ENCODE measurements around the gene PSMA5. TPM values are rescaled to one million over a fixed set of nuclear protein-coding genes. Genes with fewer than 3 reads are reported as not detected.

Gene PSMA5
- total and polyA plus RNA-seq, 7 donors = 58.1 to 213 (median 99.6) TPM

DNA sequence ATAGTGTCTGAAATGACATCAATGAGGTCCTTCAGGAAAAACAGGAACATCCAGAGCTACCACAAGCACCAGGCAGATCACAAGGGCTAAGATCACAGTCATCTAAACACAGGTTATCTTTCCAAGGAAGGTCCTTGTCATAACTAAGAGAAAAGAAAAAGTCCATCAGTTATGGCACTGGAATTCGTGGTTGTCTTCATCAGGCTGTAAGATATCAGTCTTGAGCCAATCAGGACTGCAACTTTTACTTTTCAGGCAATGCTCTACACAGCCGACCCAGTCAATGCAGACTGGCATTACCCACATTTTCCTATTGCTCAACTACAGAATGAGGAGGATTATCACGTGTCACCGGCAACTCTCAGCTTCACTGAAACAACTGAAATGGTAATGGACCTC lies 54.9 kb downstream of the PSMA5 start:
- 18 to 28% (median 23%) methylated on average over 4 of the region's 4 CpGs for WGBS, 3 donors
- H3K36me3 ChIP-seq (ENCODE audit: insufficient read depth in 1 of 2, low read depth in 1 of 2) = peaks cover 0 to 16% of the 10 kb centered on the region in 2 donors
- intact Hi-C loops (cut with DNase I) = loop anchor here in 1 of 2 donors (2.0 kb wide), 1 partner anchor 21 kb away; no protein-coding TSS in a partner anchor

DNA sequence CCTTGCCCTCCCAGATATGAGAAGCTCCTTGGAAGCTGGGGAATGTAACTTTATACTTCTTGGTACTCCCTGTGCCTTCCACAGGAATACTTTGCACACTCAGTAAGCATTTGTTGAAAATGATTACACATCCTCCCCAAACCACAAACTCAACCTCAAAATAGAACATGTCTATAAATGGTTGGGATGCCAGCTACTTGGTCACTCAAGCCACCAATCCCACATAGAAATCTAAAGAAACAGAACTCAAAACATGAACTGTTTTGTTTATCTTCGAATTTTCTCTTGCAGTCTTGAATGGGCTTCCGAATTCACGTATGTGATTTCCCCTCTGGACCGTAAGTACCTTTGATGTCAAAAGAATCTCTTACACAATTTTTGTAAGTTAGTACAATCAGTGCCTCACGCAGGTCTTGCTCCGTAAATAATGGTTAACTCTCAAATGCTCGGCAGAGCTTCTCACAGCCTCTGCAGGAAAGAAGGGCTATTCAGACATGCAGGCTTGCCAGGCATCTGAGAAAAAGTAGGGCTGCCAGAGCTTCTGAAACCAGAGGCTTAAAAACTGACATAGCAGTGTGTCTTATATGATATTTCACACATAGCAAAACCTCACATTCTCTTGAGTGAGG lies 55.4 kb downstream of the PSMA5 start:
- DNase-seq (no peak), ATAC-seq (peak; percentile 83 to 91 (median 86))
- Histone ChIP-seq H3K4me3 (peak overlapping the region; percentile 57), H3K36me3 (ENCODE audit: insufficient read depth in 1 of 2, low read depth in 1 of 2) (peaks cover 0 to 21% of the 10 kb centered on the region in 2 donors), H3K27ac (peak overlapping the region; percentile 97), H3K9me3 (no peaks in the 10 kb centered on the region), H3K4me1 (peaks cover 46% of the 10 kb centered on the region), H3K27me3 (ENCODE audit: insufficient read depth in 3 of 3, low read length in 2 of 3) (no peaks in the 10 kb centered on the region)
- TF ChIP-seq, protein P1, sequence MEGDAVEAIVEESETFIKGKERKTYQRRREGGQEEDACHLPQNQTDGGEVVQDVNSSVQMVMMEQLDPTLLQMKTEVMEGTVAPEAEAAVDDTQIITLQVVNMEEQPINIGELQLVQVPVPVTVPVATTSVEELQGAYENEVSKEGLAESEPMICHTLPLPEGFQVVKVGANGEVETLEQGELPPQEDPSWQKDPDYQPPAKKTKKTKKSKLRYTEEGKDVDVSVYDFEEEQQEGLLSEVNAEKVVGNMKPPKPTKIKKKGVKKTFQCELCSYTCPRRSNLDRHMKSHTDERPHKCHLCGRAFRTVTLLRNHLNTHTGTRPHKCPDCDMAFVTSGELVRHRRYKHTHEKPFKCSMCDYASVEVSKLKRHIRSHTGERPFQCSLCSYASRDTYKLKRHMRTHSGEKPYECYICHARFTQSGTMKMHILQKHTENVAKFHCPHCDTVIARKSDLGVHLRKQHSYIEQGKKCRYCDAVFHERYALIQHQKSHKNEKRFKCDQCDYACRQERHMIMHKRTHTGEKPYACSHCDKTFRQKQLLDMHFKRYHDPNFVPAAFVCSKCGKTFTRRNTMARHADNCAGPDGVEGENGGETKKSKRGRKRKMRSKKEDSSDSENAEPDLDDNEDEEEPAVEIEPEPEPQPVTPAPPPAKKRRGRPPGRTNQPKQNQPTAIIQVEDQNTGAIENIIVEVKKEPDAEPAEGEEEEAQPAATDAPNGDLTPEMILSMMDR (IDR thresholded peaks at IDR 0.05) = no peak
- 32 to 47% (median 36%) methylated on average over 7 of the region's 7 CpGs for whole genome bisulfite sequencing, 3 donors
- intact Hi-C loops (cut with DNase I) = loop anchor here in 1 of 2 donors (2.0 kb wide), 1 partner anchor 22 kb away; no protein-coding TSS in a partner anchor

More for the DNA sequence above, 54.9 kb downstream of the PSMA5 start:
- H3K4me1 ChIP-seq = peaks cover 43% of the 10 kb centered on the region
- H3K4me3 ChIP-seq = peak overlapping the region; percentile 57
- H3K27ac ChIP-seq = peak overlapping the region; percentile 97
- H3K27me3 ChIP-seq (ENCODE audit: insufficient read depth in 3 of 3, low read length in 2 of 3) = no peaks in the 10 kb centered on the region
- DNase-seq = no peak
- peak; percentile 78 to 83 (median 81) for ATAC-seq
- TF ChIP-seq, protein P1 (IDR thresholded peaks at IDR 0.05) = no peak
- no peaks in the 10 kb centered on the region for H3K9me3 ChIP-seq

DNA sequence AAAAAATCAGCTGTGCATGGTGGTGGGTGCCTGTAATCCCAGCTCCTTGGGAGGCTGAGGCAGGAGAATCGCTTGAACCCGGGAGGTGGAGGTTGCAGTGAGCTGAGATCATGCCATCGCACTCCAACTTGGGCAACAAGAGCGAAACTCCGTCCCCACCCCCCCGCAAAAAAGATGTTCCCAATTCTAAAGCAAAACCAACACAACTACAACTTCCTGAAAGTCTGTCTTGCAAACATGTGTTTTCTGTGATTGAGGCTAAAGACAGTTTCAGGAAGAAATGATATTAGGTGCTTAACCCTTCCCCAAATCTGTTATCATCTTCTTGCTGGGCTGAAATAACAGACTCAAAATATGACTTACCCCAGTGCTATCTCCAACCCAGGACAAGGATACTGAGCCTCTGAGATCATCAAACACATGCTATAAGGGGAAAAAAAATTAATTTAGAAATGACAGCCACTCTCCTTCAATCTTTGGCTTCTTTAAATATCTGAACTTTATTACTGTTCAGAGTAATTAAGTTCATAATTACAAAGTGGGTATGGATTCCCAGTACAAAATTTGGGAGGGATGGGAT lies 57.0 kb downstream of the PSMA5 start:
- H3K4me1 ChIP-seq = peaks cover 59% of the 10 kb centered on the region
- TF ChIP-seq, protein P1 (IDR thresholded peaks at IDR 0.05) = no peak
- intact Hi-C loops (cut with DNase I) = no loop called here
- peak in 2 of 4 donors; percentile 18 to 19 for ATAC-seq
- H3K36me3 ChIP-seq (ENCODE audit: insufficient read depth in 1 of 2, low read depth in 1 of 2) = peaks cover 0 to 26% of the 10 kb centered on the region in 2 donors
- DNase-seq = no peak
- H3K4me3 ChIP-seq = no peak overlapping the region
- 89 to 98% (median 92%) methylated on average over 6 of the region's 6 CpGs for WGBS, 3 donors
- H3K27ac ChIP-seq = peak overlapping the region; percentile 97
- no peaks in the 10 kb centered on the region for H3K27me3 ChIP-seq (ENCODE audit: insufficient read depth in 3 of 3, low read length in 2 of 3)
- no peaks in the 10 kb centered on the region for H3K9me3 ChIP-seq

DNA sequence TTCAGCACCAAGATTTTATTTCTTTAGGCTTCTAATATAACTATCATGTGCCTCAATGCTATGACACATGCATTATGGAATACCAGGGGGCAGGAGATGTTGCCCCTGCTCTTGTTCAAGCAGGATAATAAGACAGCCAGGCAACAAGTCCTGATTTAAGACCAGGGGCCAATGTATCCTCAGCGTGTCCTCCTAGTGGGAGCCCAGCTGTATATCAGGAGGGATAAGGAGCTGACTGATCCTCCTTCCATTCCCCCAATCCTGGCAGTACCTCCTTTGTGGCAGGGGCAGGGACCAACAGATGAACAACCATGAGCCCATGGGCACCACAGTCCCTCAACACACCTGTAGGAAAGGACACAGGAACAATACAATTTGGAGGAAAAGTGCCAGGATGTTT lies 57.8 kb downstream of the PSMA5 start:
- no peak overlapping the region for H3K4me3 ChIP-seq
- H3K4me1 ChIP-seq = peaks cover 63% of the 10 kb centered on the region
- 54 to 90% (median 88%) methylated on average over 1 of the region's 1 CpG for WGBS, 3 donors
- DNase-seq (no peak), ATAC-seq (no peak)
- TF ChIP-seq, protein P1 (IDR thresholded peaks at IDR 0.05) = no peak
- peaks cover 0 to 26% of the 10 kb centered on the region in 2 donors for H3K36me3 ChIP-seq (ENCODE audit: insufficient read depth in 1 of 2, low read depth in 1 of 2)
- no peaks in the 10 kb centered on the region for H3K27me3 ChIP-seq (ENCODE audit: insufficient read depth in 3 of 3, low read length in 2 of 3)
- peak overlapping the region; percentile 97 for H3K27ac ChIP-seq
- intact Hi-C loops (cut with DNase I) = no loop called here
- no peaks in the 10 kb centered on the region for H3K9me3 ChIP-seq
